ENCODE measurements around the gene FAM180B.
"Not testable (repeated sequence)": the region's sequence is repeated elsewhere in the genome, so short reads cannot be mapped to it uniquely, and the experiment has no call there.

FAM180B gene, protein sequence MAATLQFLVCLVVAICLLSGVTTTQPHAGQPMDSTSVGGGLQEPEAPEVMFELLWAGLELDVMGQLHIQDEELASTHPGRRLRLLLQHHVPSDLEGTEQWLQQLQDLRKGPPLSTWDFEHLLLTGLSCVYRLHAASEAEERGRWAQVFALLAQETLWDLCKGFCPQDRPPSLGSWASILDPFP
- long read RNA-seq, donor 1: 0 reads
- long read RNA-seq, donor 2: 0 reads
- long read RNA-seq, donor 3: 0 reads
- long read RNA-seq, donor 4: 0 reads
- long read RNA-seq, donor 5: 0 reads
- long read RNA-seq, donor 6: 0 reads
- long read RNA-seq, donor 7, partial matches to known transcripts: 28 of 28 reads
- long read RNA-seq, donor 7, other reads (novel, unspliced or antisense): 0 of 28 reads
- long read RNA-seq, donor 8: 0 reads

DNA sequence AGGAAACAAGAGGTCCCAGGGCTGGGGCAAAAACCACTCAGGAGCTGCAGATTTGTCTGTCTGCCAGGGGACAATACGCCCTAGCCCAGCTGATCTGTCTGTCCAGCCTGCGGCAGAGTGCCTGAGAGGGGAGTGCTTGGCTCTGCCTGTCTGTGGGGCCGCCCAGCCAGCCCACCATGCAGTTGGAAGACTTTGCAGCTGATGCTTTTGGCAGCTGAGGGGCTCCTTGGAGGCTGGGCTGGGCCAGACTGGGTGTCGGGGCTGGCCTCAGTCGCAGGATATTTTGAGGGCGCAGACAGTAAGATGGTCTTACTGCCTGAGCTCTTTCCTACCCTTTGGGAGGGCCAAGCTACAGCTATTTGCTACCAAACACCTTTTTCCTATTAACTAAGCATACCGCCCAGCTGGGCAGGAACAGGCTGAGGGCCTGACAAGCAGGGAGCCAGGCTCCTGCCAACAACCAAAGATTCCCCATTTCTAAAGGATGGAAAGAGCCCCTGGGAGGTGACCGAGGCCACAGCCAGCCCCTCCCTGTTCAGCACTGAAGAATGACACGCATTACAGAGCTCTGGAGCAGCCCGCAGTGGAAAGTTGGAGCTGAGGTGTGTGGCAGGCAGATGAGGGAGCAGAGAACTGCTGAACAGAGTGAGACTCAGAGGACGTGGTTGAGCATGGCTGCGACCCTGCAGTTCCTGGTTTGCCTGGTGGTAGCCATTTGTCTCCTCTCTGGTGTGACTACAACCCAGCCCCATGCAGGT lies at the start of gene FAM180B:
Gene FAM180B, plus strand, starts transcription at position 581 of the 758 bp plus-strand sequence. Its CDS starts 91 bp downstream, at position 672.
- DNase-seq: no peak

DNA sequence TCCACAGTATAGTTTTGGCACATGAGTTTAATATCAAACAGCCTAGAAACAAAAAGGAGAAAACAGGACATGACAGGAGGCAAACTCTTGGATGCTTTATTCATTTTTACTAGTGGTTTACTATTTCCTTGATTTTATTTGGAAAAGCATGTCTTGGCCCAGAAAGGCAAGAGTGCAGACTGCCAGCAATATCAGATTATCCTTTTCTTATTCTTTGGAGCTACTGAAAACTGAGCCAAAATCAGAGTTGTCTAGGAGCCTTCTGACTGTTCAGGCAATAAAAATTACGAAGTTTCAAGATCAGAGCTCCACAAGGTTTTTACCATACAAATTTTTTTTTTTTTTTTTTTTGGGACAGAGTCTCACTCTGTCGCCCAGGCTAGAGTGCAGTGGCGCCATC lies 49.6 kb upstream of the FAM180B start:
- no peak for DNase-seq

DNA sequence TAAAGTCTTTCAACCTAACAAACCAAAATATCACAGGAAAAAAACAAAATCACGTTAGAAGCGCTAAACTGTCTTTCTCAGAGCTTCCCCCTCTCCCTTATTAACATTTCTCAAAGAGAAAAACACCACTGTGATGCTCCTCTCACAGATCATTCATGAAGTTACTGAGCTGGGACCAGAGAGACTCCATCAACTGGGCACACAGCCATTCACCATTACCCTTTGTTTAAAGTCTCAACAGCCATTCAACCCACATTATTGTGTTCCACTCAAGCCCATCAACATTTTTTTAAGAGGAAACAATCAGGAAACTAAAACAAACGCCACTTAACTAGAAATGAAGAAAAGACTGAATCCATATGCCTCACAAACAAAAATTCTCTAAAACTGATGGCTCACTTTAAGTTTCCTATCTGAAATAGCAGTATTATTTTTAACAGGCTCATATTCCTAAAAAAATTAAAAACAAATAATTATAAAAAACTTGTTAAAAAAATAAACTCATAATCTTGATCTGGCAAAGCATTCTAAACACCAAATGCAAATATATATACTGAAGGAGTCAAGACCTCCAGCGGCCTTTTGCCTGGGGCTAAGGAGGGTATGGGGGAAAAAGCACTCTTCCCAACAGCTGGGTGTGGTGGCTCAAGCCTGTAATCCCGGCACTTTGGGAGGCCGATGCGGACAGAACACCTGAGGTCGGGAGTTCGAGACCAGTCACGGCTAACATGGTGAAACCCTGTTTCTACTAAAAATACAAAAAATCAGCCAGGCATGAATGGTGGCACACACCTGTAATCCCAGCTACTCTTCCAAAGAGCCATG lies 47.5 kb upstream of the FAM180B start:
- DNase-seq: no peak

DNA sequence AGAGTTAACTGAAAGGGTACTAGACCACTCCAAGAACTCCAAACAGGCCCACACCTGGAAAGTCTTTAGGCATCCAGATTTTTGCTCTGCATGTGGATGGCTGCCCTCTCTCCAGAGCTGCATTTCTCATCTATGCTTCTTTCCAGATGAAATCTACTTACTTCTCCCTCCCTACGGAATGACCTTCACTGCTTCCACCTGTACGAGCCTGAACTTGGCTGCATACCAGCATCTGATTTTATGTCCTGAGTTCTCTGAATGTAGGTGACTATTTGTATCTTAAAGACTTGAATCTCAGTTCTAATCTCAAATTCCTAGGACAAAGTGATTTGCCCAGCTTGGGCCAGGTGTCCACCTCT lies 46.8 kb upstream of the FAM180B start:
- DNase-seq: no peak

DNA sequence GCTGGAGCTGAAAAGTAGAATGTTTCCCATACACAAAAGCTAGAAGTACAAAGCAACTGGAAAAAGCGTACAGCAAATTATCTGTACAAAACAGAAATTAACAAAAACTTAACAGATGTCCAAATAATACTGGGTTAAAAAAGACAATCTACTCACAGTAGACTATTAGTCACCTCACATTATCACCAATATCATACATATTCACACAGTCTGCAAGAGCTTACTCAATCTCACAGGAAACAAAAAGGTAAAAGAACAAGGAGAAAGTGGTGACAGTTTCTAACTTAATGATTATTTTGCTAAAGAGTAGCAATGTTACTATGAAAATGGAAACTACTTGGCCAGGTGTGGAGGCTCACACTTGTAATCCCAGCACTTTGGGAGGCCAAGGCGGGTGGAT lies 45.4 kb upstream of the FAM180B start:
- DNase-seq: no peak

DNA sequence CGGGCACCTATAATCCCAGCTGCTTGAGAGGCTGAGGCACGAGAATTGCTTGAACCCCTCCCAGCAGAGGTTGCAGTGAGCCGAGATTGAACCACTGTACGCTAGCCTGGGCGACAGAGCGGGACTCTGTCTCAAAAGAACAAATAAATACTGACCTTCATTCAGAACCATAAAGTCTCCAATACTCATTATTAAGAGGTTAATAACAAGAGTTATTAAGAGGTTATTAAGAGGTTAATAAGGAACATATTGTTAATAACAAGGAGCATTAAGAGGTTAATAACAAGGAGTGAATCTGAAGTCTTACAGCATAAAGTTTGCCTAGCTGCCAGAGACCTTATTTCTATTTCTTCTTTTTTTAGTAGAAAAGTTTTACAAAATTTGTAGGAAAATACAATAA lies 41.2 kb upstream of the FAM180B start:
- DNase-seq: no peak

DNA sequence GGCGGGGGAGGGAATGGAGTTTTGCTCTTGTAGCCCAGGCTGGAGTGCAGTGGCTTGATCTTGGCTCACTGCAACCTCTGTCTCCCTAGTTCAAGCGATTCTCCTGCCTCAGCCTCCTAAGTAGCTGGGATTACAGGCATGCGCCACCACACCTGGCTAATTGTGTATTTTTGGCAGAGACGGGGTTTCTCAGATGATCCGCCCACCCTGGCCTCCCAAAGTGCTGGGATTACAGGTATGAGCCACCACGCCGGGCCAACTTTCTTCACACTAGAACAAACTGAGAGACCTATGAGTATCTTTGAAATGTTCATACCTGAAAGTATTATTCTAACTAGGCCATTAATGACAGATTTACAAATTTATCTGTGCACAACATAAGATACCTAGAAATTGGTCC lies 40.2 kb upstream of the FAM180B start:
- DNase-seq: not testable (repeated sequence)

DNA sequence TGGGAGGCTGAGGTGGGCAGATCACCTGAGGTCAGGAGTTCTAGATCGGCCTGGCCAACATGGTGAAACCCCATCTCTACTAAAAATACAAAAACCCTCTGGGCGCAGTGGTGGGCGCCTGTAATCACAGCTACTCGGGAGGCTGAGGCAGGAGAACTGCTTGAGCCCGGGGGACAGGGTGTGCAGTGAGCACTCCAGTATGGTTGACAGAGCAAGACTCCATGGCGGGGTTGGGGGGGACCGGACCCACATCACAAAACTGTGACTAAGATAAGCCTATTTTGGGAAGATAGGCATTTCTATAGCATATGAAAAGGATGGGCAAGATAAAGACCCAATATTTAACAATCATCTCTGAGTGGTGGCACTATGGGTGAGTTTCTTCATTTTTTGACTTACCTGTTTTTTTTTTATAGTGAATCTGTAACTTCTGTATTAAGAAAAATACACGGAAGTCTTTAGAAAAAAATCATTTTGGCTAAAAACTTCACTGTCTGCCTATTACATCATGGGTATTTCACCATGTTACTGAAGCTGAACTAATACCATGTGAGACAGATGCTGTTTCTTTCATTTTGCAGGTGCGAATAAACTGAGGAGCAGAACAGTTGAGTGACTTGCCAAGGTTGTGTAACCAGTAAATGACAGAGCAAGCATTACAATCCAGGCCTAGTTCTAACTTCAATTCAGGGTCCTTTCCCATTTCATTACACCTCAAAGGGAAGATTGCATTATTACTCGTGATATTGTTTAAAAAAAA lies 36.0 kb upstream of the FAM180B start:
- no peak for DNase-seq

DNA sequence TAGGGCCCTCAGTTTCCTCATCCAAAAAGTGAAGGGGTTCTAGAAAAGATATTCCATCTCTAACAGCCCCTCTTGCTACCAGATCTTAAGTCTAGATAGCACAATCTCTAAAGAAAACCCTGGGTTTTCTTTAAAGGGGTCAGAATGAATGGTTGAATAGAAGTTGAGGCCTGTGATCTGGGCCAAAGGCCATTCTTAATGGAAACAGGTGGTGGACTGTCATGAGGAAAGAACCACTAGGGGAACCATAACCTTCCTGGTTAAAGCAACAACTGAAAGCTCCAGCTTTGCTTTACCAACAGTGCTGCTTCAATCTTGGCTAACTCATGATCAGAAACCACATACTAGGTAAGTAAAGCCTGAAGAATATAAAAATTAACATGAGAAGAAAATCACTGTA lies 35.4 kb upstream of the FAM180B start:
- DNase-seq: no peak

DNA sequence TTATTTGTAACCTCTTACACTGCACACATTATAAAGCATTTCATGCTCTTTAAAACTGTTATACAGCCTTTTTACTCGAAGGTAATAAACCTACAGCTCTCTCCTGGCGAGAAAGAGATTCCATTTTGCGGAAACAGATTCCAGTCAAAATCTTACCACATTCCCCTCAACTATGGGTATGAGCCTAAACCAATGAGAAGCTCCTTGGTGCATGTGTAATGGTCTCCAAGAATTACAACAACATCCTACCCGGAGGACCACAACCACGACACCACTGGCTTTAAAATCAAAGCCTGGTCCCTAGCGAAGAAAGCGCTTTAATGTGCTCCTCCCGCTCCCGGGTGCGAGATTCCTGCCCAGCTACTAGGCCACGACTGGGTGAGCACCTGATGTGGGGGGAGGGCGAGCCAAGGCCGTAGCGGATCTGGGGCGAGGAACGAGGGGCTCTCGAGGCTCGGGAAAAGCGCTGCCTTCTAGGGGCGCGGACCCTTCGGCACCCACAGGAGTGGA lies 34.4 kb upstream of the FAM180B start:
- DNase-seq: peak; percentile 74

DNA sequence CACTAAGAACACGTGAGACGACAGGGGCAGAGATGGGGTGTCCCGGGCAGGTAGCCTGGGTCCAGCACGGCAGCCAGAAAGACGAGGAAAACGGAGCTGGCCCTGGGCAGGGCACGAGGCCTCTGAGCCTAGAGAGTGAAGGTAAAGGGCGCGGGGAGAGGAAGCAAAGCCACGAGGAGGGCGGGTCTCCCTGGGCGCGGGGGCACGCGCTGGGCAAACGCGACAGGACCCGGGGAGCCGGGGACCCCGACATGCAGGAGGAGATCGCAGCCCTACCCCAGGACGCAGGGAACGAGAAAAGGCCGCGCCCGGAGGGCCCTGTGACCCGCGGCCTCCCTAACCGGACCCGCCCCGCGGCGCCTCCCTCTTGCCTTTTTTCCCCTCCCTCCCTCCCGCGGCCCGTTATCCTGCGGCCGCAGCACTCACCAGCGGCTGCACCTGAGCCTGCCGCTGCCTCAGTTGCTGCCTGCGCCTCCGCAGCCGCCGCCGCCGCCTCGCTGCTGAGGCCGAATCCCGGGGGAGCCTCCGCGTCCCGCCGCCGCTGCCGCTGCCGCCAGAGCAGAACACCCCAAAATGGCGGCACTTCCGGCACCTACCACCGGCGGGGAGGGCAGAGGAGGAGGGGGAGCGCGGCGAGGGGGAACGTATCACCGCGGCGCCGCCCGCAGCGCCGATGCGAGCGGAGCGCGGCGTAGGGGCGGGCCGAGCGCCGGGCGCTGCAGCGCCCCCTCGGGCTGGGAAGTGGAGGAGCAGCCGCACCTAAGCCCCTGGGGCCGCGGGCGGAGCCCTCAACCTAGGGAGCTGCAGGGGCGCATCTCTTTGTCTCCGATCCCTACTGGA lies 33.7 kb upstream of the FAM180B start, which contains the start of gene CELF1:
Gene CELF1, minus strand, starts transcription at position 567 of the 840 bp plus-strand sequence. CDS start 53,609 bp downstream, outside the sequence.
- DNase-seq: peak; percentile 94

DNA sequence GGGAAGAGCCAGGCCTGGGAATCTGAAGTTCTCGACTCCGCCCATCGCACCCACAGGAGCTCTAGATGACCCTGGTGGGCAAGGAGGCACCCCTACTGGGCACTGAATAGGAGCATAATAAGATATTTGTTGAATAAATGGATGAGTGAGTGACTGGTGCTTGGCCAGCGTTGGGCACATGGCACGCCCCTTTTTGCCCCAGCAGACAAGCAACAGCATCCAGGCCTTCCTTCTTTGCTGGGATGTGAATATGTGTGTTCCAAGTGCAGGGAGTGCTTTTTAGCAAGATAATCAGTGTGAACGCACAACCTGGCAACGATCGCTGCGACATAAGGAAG lies 33.1 kb upstream of the FAM180B start:
- no peak for DNase-seq

DNA sequence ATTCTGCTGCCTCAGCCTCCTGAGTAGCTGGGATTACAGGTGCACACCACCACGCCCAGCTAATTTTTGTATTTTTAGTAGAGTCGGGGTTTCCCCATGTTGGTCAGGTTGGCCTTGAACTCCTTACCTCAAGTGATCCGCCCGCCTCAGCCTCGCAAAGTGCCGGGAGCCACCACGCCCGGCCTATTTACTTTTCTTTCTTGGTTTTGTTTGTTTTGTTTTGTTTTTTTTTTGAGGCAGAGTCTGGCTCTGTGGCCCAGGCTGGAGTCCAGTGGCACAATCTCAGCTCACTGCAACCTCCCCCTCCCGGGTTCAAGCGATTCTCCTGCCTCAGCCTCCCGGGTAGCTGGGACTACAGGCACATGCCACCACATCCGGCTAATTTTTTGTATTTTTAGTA lies 29.5 kb upstream of the FAM180B start:
- DNase-seq: not testable (repeated sequence)

DNA sequence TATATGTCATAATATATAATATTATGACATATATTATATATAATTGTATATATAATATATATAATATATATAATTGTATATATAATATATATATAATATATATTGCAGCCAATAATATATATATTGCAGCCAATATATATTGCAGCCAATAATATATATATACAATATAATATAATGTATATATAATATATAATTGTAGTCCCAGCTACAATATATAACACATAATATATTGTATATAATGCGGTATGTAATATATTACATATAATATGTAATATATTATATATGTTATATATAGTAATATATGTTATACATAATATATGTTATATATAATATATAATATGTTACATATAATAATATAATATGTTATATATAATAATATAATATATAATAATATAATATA lies 27.8 kb upstream of the FAM180B start:
- DNase-seq: no peak

DNA sequence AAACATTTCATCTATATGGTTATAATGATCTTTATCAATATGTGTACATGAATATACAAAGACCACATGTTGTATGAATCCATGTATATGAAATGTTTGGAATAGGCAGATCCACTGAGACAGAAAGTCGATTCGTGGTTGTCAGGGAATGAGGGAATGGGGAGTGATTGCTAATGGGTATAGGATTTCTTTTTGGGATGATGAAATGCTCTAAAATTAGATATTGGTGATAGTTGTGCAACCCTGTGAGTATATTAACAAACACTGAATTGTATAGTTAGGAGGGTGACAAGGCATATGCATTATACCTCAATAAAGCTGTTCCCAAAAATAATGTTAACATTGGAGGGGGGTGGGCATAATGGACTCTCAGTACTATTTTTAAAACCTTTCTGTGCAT lies 26.1 kb upstream of the FAM180B start:
- no peak for DNase-seq

DNA sequence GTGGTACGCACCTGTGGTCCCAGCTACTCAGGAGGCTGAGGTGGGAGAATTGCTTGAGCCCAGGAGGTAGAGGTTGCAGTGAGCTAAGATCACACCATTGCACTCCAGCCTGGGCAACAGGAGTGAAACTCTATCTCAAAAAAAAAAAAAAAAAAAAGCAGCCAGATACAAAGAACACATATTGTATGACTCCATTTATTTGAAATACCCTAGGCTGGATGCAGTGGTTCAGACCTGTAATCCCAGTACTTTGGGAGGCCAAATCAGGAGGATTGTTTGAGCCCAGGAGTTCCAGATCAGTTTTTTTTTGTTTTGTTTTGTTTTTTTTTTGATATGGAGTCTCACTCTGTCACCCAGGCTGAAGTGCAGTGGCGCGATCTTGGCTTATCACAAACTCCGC lies 24.1 kb upstream of the FAM180B start:
- not testable (repeated sequence) for DNase-seq

DNA sequence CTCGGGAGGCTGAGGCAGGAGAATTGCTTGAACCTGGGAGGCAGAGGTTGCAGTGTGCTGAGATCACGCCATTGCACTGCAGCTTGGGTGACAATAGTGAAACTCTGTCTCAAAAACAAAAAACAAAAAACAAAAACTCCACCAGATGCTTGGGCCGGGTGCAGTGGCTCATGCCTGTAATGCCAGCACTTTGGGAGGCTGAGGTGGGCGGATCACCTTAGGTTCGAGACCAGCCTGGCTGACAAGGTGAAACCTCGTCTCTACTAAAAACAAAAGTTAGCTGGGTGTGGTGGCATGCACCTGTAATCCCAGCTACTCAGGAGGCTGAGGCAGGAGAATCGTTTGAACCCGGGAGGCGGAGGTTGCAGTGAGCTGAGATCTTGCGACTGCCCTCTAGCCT lies 22.1 kb upstream of the FAM180B start:
- not testable (repeated sequence) for DNase-seq

DNA sequence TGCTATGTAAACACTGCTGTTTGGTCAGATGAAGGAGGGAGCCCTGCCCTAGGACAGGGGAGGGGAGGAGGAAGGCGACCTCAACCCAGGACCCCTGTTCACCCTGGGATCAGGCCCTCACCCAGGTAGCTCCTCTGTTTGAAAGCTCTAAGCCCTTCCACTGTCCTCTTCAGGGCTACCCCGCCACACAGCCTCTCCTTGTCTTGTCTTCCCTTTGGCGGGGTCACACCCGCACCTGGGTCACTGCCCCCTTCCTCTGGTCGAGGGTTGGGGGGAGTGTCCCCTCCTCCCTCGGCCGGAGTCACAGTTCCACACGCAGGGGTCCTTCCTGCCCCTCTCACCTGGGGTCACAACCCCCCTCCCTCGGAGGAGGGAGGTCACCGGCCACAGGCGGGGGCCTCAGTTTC lies 21.5 kb upstream of the FAM180B start:
- no peak for DNase-seq

DNA sequence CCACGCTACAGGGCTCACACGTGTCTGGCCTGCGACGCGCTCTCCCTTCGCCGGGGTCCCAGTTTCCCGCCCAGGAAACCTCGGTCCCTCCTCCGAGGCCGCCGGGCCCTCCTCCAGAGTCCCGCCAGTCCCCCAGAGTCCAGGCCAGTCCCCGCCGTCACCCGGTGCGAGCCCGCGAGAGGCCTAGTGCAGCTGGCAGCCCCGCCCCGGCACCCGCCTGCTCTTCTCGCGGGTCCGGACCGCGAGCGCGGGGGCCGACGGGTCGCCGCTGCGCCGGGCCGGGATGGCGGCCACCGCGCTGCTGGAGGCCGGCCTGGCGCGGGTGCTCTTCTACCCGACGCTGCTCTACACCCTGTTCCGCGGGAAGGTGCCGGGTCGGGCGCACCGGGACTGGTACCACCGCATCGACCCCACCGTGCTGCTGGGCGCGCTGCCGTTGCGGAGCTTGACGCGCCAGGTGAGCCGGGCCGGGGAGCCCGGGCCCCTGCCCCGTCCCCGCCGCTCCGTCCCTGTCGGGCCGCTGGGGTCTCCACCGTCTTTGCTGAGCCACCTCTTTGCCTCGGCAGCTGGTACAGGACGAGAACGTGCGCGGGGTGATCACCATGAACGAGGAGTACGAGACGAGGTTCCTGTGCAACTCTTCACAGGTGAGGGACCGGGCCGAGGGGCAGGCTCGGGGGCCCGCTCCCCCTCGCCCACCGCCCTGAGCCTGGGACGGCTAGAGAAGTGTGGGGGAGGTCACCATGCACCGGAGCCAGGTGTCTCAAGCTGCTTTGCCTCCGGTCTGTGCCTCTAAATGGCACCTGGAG lies 20.9 kb upstream of the FAM180B start, which contains the start of gene PTPMT1:
Gene PTPMT1, plus strand, starts transcription at position 260 of the 809 bp plus-strand sequence. Its CDS starts 24 bp downstream, at position 284.
- peak; percentile 83 for DNase-seq
